WTC11 (cell line): ENCODE data around the gene ARHGAP15.

Source experiments
- AFF4 ChIP-seq: sonication (generic); formaldehyde crosslinking; IDR thresholded peaks from 2 replicates; pipeline ENCODE4 v1.8.1; 2023; ENCODE audit warnings: mild to moderate bottlenecking, missing genetic modification reagents, borderline replicate concordance
- CTCF ChIP-seq: fragments of 200-600 bp; IDR thresholded peaks from 2 replicates; pipeline ENCODE4 v1.8.0; 2022; ENCODE audit warnings: antibody characterized with exemption
- FOXP4 ChIP-seq: sonication (generic); formaldehyde crosslinking; IDR thresholded peaks from 2 replicates; pipeline ENCODE4 v1.8.0; 2022; ENCODE audit warnings: mild to moderate bottlenecking, missing genetic modification reagents
- NFYB ChIP-seq: sonication (generic); formaldehyde crosslinking; conservative IDR thresholded peaks from 2 replicates; pipeline ENCODE4 v1.8.0; 2022; ENCODE audit warnings: low read depth, missing genetic modification reagents
- NR2C2 ChIP-seq: sonication (generic); formaldehyde crosslinking; IDR thresholded peaks from 2 replicates; pipeline ENCODE4 v1.8.0; 2022; ENCODE audit warnings: mild to moderate bottlenecking, missing genetic modification reagents
- ZSCAN18 ChIP-seq: fragments of 250-450 bp; sonication (Bioruptor Pico); IDR thresholded peaks from 2 replicates; pipeline ENCODE4 v2.1.2; 2022; ENCODE audit warnings: mild to moderate bottlenecking, moderate library complexity

GRCh38 chr2:143640826-143641225, 511.6 kb downstream of the ARHGAP15 start:
- no peak for TF ChIP-seq NR2C2 (CRISPR knock-in tag)
- TF ChIP-seq CTCF = no peak
- no peak for TF ChIP-seq ZSCAN18 (CRISPR knock-in tag)
- TF ChIP-seq AFF4 (CRISPR knock-in tag) = no peak
- no peak for TF ChIP-seq FOXP4 (CRISPR knock-in tag)
- TF ChIP-seq NFYB (CRISPR knock-in tag) = no peak
